ENCODE data around the gene TSPAN18. TPM values are rescaled to one million over a fixed set of nuclear protein-coding genes. Genes with fewer than 3 reads are reported as not detected.

TSPAN18 gene
- total and polyA plus RNA-seq, 4 experiments from 2014 or later = 7.3 to 48.6 (median 18.2) TPM

DNA sequence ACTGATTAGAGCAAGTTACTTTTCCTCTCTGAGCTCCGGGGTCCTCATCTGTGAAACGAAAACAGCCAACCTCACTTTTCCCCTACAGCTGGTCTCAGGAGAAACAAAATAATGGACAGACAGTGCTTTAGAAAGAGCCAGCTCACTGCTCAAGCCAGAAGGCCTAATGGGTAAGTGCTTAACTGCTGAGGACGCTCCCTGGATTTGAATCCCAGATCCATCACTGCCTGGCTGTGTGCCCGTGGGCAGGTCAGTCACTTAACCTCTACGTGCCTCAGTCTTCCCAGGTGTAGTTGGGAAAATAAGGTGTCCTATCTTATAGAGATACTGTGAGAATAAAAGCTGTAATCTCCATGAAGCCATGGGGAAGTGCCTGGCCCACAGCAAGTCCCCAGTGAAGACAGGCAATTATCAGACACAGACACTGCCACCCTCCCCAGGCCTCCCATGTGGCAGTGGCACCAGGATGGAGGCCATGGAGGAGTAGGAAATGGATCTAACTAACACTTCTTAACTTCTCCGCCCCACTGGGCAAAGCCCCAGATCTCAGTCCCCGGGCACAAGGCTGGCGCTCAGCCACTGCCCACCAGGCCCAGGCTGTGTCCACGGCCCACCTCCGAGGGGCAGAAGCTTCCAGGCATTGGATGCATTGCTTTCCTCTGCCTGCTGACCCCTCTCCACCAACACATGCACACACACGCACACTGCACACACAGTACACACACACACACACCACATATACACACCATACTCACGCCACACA, 214.7 kb downstream of the TSPAN18 start:
- no peak overlapping the region for H3K4me3 Mint-ChIP-seq
- no peaks in the 10 kb centered on the region for H3K9me3 Mint-ChIP-seq
- no peaks in the 10 kb centered on the region for H3K27me3 Mint-ChIP-seq
- DNase-seq = no peak
- H3K27me3 ChIP-seq (ENCODE audit: insufficient read depth, low read length) = no peaks in the 10 kb centered on the region
- no peaks in the 10 kb centered on the region for H3K36me3 Mint-ChIP-seq
- H3K27ac ChIP-seq (ENCODE audit: low read depth, low read length) = no peak overlapping the region
- no peaks in the 10 kb centered on the region for H3K36me3 ChIP-seq (ENCODE audit: insufficient read depth, low read length)
- H3K4me3 ChIP-seq (ENCODE audit: low read length in 2 of 2) = no peak overlapping the region
- H3K4me1 Mint-ChIP-seq = peaks cover 7 to 31% (median 14%) of the 10 kb centered on the region in 4 donors
- peaks cover 14% of the 10 kb centered on the region for H3K4me1 ChIP-seq (ENCODE audit: insufficient read depth, low read length)
- H3K27ac Mint-ChIP-seq = peak overlapping the region in 1 of 7 donors; percentile 1
- H3K9me3 ChIP-seq (ENCODE audit: control insufficient read depth in 1 of 2, low read length in 2 of 2) = no peaks in the 10 kb centered on the region
- ChIA-PET POLR2A (ENCODE audit: partially characterized antibody) (no interaction called here), CTCF (ENCODE audit: partially characterized antibody) (interaction anchor here (1.2 to 18.9 kb wide), 4 partner anchors 9 to 165 kb away, joined by 5 to 1298 read pairs (median 56); partner anchors contain the start of gene TP53I11)
- intact Hi-C loops (cut with micrococcal nuclease) = no loop called here

DNA sequence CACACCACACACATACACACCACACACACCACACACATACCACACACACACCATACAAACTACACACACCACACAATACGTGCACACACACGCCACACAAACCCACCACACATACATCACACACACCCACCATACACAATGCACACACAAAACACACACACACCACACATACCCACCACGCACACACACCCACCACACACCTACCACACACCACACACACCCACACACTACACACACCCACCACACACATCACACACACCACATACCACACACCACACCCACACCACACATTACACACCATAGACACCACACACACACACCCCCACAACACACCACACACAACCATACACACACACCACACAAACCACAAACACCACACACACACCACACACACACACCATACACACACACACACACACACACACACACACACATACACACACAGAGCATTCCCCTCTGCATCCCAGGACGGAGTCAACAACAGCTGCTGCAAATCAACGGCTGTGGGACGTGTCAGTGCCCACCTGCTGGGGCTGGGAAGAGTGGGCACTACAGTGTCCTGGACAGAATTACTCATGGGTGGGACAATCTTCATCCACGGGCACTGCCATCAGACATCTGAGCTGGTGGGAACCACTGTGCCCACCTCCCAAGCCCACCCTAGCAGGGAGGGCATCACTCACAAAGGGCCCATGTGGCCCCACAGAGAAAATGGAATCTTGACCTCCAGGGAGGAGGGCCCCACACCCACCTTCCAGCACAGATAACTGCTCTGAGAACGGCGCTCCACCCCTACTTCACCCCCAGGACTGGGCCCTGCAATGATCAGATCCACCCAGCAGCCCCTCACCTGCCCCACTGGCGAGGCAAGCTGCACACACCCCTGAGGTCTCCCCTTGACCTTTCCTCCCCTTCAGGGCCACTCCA, 215.5 kb downstream of the TSPAN18 start:
- Mint-ChIP-seq H3K36me3 (no peaks in the 10 kb centered on the region), H3K4me3 (peak overlapping the region in 1 of 8 donors; percentile 43), H3K4me1 (peaks cover 7 to 31% (median 13%) of the 10 kb centered on the region in 4 donors), H3K27me3 (no peaks in the 10 kb centered on the region), H3K9me3 (no peaks in the 10 kb centered on the region), H3K27ac (peak overlapping the region in 3 of 7 donors; percentile 1 to 88 (median 51))
- intact Hi-C loops (cut with micrococcal nuclease) = no loop called here
- no peak for DNase-seq
- POLR2A ChIA-PET (ENCODE audit: partially characterized antibody) = no interaction called here
- CTCF ChIA-PET (ENCODE audit: partially characterized antibody) = interaction anchor here (0.8 to 18.9 kb wide), 6 partner anchors 8 to 397 kb away, joined by 3 to 1298 read pairs (median 16); partner anchors contain the start of gene TP53I11
- Histone ChIP-seq H3K4me1 (ENCODE audit: insufficient read depth, low read length) (peaks cover 11% of the 10 kb centered on the region), H3K4me3 (ENCODE audit: low read length in 2 of 2) (no peak overlapping the region), H3K27me3 (ENCODE audit: insufficient read depth, low read length) (no peaks in the 10 kb centered on the region), H3K36me3 (ENCODE audit: insufficient read depth, low read length) (no peaks in the 10 kb centered on the region), H3K9me3 (ENCODE audit: control insufficient read depth in 1 of 2, low read length in 2 of 2) (no peaks in the 10 kb centered on the region), H3K27ac (ENCODE audit: low read depth, low read length) (no peak overlapping the region)

DNA sequence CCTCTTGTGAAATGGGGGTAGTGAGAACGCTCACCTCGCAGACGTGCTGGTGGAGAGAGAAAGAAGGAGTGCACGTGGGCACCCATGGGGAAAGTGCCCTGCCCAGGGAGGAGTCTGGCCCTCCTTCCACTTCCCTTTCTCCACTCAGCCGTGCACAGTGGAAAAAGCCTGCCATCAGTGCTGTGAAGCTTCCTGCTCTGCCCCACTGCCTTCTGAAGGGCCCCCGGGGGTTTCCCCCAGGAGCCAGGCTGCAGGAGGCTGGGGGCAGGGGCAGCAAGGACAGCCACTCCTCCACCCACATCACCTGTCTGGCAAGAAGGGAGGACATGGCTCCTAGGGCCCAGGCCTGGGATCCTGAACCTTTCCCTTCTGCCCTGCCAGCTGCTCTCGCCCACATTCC, 216.4 kb downstream of the TSPAN18 start:
- H3K27ac Mint-ChIP-seq = peak overlapping the region in 2 of 7 donors; percentile 37 to 72
- no peaks in the 10 kb centered on the region for H3K36me3 Mint-ChIP-seq
- no peak overlapping the region for H3K27ac ChIP-seq (ENCODE audit: low read depth, low read length)
- H3K9me3 Mint-ChIP-seq = no peaks in the 10 kb centered on the region
- peaks cover 7 to 31% (median 14%) of the 10 kb centered on the region in 4 donors for H3K4me1 Mint-ChIP-seq
- intact Hi-C loops (cut with micrococcal nuclease) = no loop called here
- no peaks in the 10 kb centered on the region for H3K27me3 Mint-ChIP-seq
- no peak overlapping the region for H3K4me3 ChIP-seq (ENCODE audit: low read length in 2 of 2)
- no peaks in the 10 kb centered on the region for H3K36me3 ChIP-seq (ENCODE audit: insufficient read depth, low read length)
- ChIA-PET POLR2A (ENCODE audit: partially characterized antibody) (no interaction called here), CTCF (ENCODE audit: partially characterized antibody) (interaction anchor here (0.8 to 18.9 kb wide), 3 partner anchors 15 to 396 kb away, joined by 3 to 1298 read pairs (median 24); no protein-coding TSS in a partner anchor)
- no peaks in the 10 kb centered on the region for H3K27me3 ChIP-seq (ENCODE audit: insufficient read depth, low read length)
- no peaks in the 10 kb centered on the region for H3K9me3 ChIP-seq (ENCODE audit: control insufficient read depth in 1 of 2, low read length in 2 of 2)
- no peak overlapping the region for H3K4me3 Mint-ChIP-seq
- no peak for DNase-seq
- peaks cover 11% of the 10 kb centered on the region for H3K4me1 ChIP-seq (ENCODE audit: insufficient read depth, low read length)

DNA sequence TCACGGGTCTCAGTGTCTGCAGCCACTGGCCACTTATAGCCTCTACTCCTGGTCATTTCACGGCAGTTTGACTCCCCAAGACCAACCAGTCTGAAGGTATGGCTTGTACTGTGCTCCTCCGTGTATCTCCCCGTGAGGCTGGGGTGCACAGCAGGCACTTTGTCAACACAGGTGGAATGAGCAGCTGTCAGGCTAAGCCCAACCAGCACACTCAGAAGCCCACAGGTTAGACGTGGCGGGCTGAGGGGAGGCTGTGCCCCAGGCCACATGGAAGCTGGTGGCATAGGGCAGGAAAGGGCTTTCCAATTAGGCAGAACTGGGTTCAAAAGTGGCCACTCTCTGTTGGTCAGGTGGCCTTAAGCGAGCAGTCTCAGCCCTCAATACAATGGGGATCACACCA, 216.9 kb downstream of the TSPAN18 start:
- no peaks in the 10 kb centered on the region for H3K27me3 ChIP-seq (ENCODE audit: insufficient read depth, low read length)
- no peaks in the 10 kb centered on the region for H3K36me3 ChIP-seq (ENCODE audit: insufficient read depth, low read length)
- H3K4me1 ChIP-seq (ENCODE audit: insufficient read depth, low read length) = peaks cover 11% of the 10 kb centered on the region
- no peak for DNase-seq
- Mint-ChIP-seq H3K4me3 (peak overlapping the region in 1 of 8 donors; percentile 13), H3K9me3 (no peaks in the 10 kb centered on the region), H3K36me3 (no peaks in the 10 kb centered on the region), H3K4me1 (peaks cover 7 to 33% (median 15%) of the 10 kb centered on the region in 4 donors), H3K27ac (peak overlapping the region in 2 of 7 donors; percentile 37 to 72), H3K27me3 (no peaks in the 10 kb centered on the region)
- POLR2A ChIA-PET (ENCODE audit: partially characterized antibody) = no interaction called here
- H3K4me3 ChIP-seq (ENCODE audit: low read length in 2 of 2) = no peak overlapping the region
- no peak overlapping the region for H3K27ac ChIP-seq (ENCODE audit: low read depth, low read length)
- intact Hi-C loops (cut with micrococcal nuclease) = no loop called here
- CTCF ChIA-PET (ENCODE audit: partially characterized antibody) = interaction anchor here (4.5 to 18.9 kb wide), 3 partner anchors 15 to 162 kb away, joined by 24 to 1298 read pairs (median 80); no protein-coding TSS in a partner anchor
- H3K9me3 ChIP-seq (ENCODE audit: control insufficient read depth in 1 of 2, low read length in 2 of 2) = no peaks in the 10 kb centered on the region

DNA sequence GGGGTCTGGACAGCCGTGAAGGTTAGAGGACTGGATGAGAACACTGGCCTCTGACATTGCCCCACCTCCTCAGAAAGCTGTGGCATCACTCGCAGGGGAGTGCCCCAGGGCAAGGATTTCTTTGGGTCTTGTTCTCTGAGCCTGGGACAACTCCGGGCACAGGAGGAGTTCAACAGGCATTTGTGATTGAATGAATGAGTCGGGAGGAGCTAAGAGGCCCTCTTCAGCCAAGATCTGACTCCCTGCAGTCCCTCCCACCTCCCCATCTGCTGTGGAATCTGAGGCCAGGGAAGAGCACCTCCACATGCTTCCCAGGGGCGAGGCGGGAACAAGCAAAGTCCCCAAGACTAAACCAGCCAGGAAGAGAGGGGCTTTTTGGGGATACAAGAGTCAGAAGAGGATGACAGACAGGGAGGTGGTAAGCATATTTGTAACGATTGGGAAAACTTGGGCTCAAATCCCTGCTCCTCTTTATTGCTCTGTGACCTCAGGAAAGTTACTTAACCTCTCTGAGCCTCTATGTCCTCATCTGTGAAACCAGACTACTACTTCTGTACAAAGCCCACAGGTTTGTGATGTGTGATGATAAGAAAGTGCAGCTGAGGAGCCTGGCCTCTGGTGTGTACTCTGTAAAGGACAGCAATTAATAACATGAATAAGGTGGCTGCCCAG, 217.6 kb downstream of the TSPAN18 start:
- H3K27ac Mint-ChIP-seq = no peak overlapping the region
- no peak overlapping the region for H3K4me3 Mint-ChIP-seq
- CTCF ChIA-PET (ENCODE audit: partially characterized antibody) = interaction anchor here (4.5 to 5.5 kb wide), 3 partner anchors 7 to 159 kb away, joined by 24 to 80 read pairs (median 51); no protein-coding TSS in a partner anchor
- H3K36me3 Mint-ChIP-seq = no peaks in the 10 kb centered on the region
- no peaks in the 10 kb centered on the region for H3K9me3 Mint-ChIP-seq
- no peak overlapping the region for H3K4me3 ChIP-seq (ENCODE audit: low read length in 2 of 2)
- no peaks in the 10 kb centered on the region for H3K27me3 Mint-ChIP-seq
- intact Hi-C loops (cut with micrococcal nuclease) = no loop called here
- H3K36me3 ChIP-seq (ENCODE audit: insufficient read depth, low read length) = no peaks in the 10 kb centered on the region
- H3K4me1 Mint-ChIP-seq = peaks cover 7 to 38% (median 15%) of the 10 kb centered on the region in 4 donors
- no peaks in the 10 kb centered on the region for H3K27me3 ChIP-seq (ENCODE audit: insufficient read depth, low read length)
- DNase-seq = no peak
- POLR2A ChIA-PET (ENCODE audit: partially characterized antibody) = no interaction called here
- no peak overlapping the region for H3K27ac ChIP-seq (ENCODE audit: low read depth, low read length)
- peaks cover 11% of the 10 kb centered on the region for H3K4me1 ChIP-seq (ENCODE audit: insufficient read depth, low read length)
- H3K9me3 ChIP-seq (ENCODE audit: control insufficient read depth in 1 of 2, low read length in 2 of 2) = no peaks in the 10 kb centered on the region

DNA sequence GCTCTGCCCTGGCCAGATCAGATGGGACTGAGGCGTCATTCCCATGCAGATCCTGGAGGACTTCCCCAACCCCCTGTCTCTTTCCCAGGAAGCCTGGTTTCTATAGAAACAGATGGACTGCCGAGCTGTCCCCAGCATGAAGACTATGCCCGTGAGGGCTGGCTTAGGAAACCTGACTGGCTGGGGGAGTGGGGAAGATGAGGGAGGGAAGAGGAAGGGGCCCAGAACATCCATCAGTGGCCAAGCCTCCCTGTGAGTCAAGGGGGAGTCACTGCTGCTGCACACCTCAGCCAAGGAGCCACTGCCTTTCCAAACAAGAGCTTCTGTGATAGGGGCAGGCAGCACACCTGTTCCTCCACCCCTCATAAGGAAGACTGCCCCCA, 218.1 kb downstream of the TSPAN18 start:
- H3K9me3 ChIP-seq (ENCODE audit: control insufficient read depth in 1 of 2, low read length in 2 of 2) = no peaks in the 10 kb centered on the region
- H3K4me3 Mint-ChIP-seq = no peak overlapping the region
- intact Hi-C loops (cut with micrococcal nuclease) = no loop called here
- H3K27me3 ChIP-seq (ENCODE audit: insufficient read depth, low read length) = no peaks in the 10 kb centered on the region
- no peaks in the 10 kb centered on the region for H3K36me3 Mint-ChIP-seq
- H3K27ac ChIP-seq (ENCODE audit: low read depth, low read length) = no peak overlapping the region
- H3K4me3 ChIP-seq (ENCODE audit: low read length in 2 of 2) = no peak overlapping the region
- no peaks in the 10 kb centered on the region for H3K36me3 ChIP-seq (ENCODE audit: insufficient read depth, low read length)
- H3K27ac Mint-ChIP-seq = no peak overlapping the region
- H3K4me1 Mint-ChIP-seq = peaks cover 7 to 37% (median 15%) of the 10 kb centered on the region in 4 donors
- no peaks in the 10 kb centered on the region for H3K27me3 Mint-ChIP-seq
- ChIA-PET CTCF (ENCODE audit: partially characterized antibody) (interaction anchor here (4.5 to 5.5 kb wide), 3 partner anchors 8 to 159 kb away, joined by 24 to 80 read pairs (median 51); no protein-coding TSS in a partner anchor), POLR2A (ENCODE audit: partially characterized antibody) (interaction anchor here (2.2 kb wide), 1 partner anchor 8 kb away, joined by 5 read pairs; no protein-coding TSS in a partner anchor)
- peaks cover 11% of the 10 kb centered on the region for H3K4me1 ChIP-seq (ENCODE audit: insufficient read depth, low read length)
- no peak for DNase-seq
- no peaks in the 10 kb centered on the region for H3K9me3 Mint-ChIP-seq
